ENCODE results near the gene SLC12A9. TPM values are rescaled to one million over a fixed set of nuclear protein-coding genes. Genes with fewer than 3 reads are reported as not detected.
A peak's percentile ranks its signal among the peaks of the same experiment; 100 is the strongest.

The SLC12A9 gene
- total and polyA plus RNA-seq, 2 donors (not counting 1 experiment from before 2014, with no cell fraction given): 80.0 to 80.1 TPM

DNA sequence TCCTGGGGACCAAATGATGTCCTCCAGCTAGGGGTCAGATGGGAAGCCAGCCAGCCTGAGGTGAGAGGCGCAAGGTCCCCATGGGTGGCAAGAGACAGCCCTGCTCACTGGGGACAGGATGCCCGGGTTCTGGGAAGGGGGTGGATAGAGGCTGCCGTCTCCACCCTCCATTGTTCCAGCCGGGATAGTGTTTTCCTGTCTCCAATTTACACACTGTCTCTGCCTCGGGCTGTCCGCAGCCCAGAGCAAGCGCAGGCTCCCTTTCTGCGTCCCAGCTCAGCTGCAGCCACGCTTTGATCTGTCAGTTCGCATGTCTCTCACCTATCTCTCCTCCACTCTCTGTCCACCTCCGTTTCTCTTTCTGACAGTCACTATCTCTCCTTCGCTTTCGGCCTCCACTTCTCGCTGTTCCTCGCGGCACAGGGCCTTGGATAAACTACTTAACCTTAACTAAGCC is 27.3 kb upstream of the SLC12A9 start:
- peaks cover 0 to 54% (median 22%) of the 10 kb centered on the region in 4 experiments for H3K27me3 ChIP-seq (replicated peaks in 1 of 4; ENCODE audit: control extremely low read depth in 1 of 4, control insufficient read depth in 3 of 4, insufficient read depth in 4 of 4, low read length in 3 of 4)
- Mint-ChIP-seq H3K27me3 (peaks cover 35% of the 10 kb centered on the region), H3K27ac (no peak overlapping the region), H3K4me3 (no peak overlapping the region), H3K4me1 (peaks cover 20% of the 10 kb centered on the region), H3K9me3 (ENCODE audit: insufficient read depth) (no peaks in the 10 kb centered on the region)
- H4K20me1 ChIP-seq (ENCODE audit: control insufficient read depth, insufficient read depth, low read length, poor library complexity, severe bottlenecking): no peaks in the 10 kb centered on the region
- CTCF ChIA-PET: interaction anchor here (1.5 kb wide), 1 partner anchor 22 kb away, joined by 3 read pairs; no protein-coding TSS in a partner anchor
- DNase-seq (no peak), ATAC-seq (ENCODE audit: low read depth) (no peak)
- WGBS (ENCODE audit: insufficient coverage): 92% methylated on average over 12 of the region's 16 CpGs
- POLR2A ChIA-PET: interaction anchor here (0.8 kb wide), 1 partner anchor 48 kb away, joined by 7 read pairs; no protein-coding TSS in a partner anchor
- H2AFZ ChIP-seq (ENCODE audit: insufficient read depth, low read depth, low read length, poor library complexity, severe bottlenecking): no peak overlapping the region
- H3K27ac ChIP-seq (ENCODE audit: low read length in 2 of 2): no peak overlapping the region
- no peak overlapping the region for H3K9ac ChIP-seq (ENCODE audit: low read length)
- H3K4me2 ChIP-seq (replicated peaks; ENCODE audit: low read depth, low read length, poor library complexity, severe bottlenecking): no peak overlapping the region
- peaks cover 0 to 4% (median 0%) of the 10 kb centered on the region in 3 donors for H3K9me3 ChIP-seq (ENCODE audit: control extremely low read depth in 1 of 3, control insufficient read depth in 2 of 3, insufficient read depth in 1 of 3, low read length in 2 of 3)
- H3K4me1 ChIP-seq (ENCODE audit: control insufficient read depth in 2 of 2, insufficient read depth in 2 of 2, low read length in 2 of 2): peaks cover 26 to 27% of the 10 kb centered on the region in 2 donors
- no peaks in the 10 kb centered on the region for H3K79me2 ChIP-seq (ENCODE audit: control insufficient read depth, insufficient read depth, low read length)
- H3K4me3 ChIP-seq (ENCODE audit: control extremely low read depth in 1 of 5, extremely low read depth in 1 of 5, insufficient read depth in 1 of 5, low read depth in 2 of 5, low read length in 4 of 5): no peak overlapping the region
- H3K36me3 ChIP-seq (replicated peaks in 1 of 2; ENCODE audit: control extremely low read depth in 1 of 2, control insufficient read depth in 1 of 2, extremely low read depth in 1 of 2, insufficient read depth in 2 of 2, low read length in 1 of 2): no peaks in the 10 kb centered on the region
- no peak for TF ChIP-seq EZH2 (IDR thresholded peaks at IDR 0.05; ENCODE audit: borderline replicate concordance, insufficient read depth, low read depth, low read length, poor library complexity, severe bottlenecking)
- TF ChIP-seq, protein P1, sequence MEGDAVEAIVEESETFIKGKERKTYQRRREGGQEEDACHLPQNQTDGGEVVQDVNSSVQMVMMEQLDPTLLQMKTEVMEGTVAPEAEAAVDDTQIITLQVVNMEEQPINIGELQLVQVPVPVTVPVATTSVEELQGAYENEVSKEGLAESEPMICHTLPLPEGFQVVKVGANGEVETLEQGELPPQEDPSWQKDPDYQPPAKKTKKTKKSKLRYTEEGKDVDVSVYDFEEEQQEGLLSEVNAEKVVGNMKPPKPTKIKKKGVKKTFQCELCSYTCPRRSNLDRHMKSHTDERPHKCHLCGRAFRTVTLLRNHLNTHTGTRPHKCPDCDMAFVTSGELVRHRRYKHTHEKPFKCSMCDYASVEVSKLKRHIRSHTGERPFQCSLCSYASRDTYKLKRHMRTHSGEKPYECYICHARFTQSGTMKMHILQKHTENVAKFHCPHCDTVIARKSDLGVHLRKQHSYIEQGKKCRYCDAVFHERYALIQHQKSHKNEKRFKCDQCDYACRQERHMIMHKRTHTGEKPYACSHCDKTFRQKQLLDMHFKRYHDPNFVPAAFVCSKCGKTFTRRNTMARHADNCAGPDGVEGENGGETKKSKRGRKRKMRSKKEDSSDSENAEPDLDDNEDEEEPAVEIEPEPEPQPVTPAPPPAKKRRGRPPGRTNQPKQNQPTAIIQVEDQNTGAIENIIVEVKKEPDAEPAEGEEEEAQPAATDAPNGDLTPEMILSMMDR (IDR thresholded peaks at IDR 0.05): no peak
- intact Hi-C loops (cut with micrococcal nuclease): no loop called here

GRCh38 chr7:100825751-100826513 is 26.6 kb upstream of the SLC12A9 start:
- Histone ChIP-seq H2AFZ (ENCODE audit: insufficient read depth, low read depth, low read length, poor library complexity, severe bottlenecking) (no peak overlapping the region), H3K4me1 (ENCODE audit: control insufficient read depth in 2 of 2, insufficient read depth in 2 of 2, low read length in 2 of 2) (peaks cover 26 to 27% of the 10 kb centered on the region in 2 donors), H3K27me3 (replicated peaks in 1 of 4; ENCODE audit: control extremely low read depth in 1 of 4, control insufficient read depth in 3 of 4, insufficient read depth in 4 of 4, low read length in 3 of 4) (peaks cover 0 to 57% (median 22%) of the 10 kb centered on the region in 4 experiments), H3K4me2 (replicated peaks; ENCODE audit: low read depth, low read length, poor library complexity, severe bottlenecking) (peak overlapping the region; percentile 83), H3K9ac (ENCODE audit: low read length) (no peak overlapping the region), H4K20me1 (ENCODE audit: control insufficient read depth, insufficient read depth, low read length, poor library complexity, severe bottlenecking) (no peaks in the 10 kb centered on the region), H3K9me3 (ENCODE audit: control extremely low read depth in 1 of 3, control insufficient read depth in 2 of 3, insufficient read depth in 1 of 3, low read length in 2 of 3) (peaks cover 0 to 4% (median 0%) of the 10 kb centered on the region in 3 donors), H3K36me3 (replicated peaks in 1 of 2; ENCODE audit: control extremely low read depth in 1 of 2, control insufficient read depth in 1 of 2, extremely low read depth in 1 of 2, insufficient read depth in 2 of 2, low read length in 1 of 2) (no peaks in the 10 kb centered on the region), H3K27ac (ENCODE audit: low read length in 2 of 2) (no peak overlapping the region), H3K79me2 (ENCODE audit: control insufficient read depth, insufficient read depth, low read length) (no peaks in the 10 kb centered on the region), H3K4me3 (ENCODE audit: control extremely low read depth in 1 of 5, extremely low read depth in 1 of 5, insufficient read depth in 1 of 5, low read depth in 2 of 5, low read length in 4 of 5) (no peak overlapping the region)
- ChIA-PET CTCF (interaction anchor here (1.5 kb wide), 1 partner anchor 22 kb away, joined by 3 read pairs; no protein-coding TSS in a partner anchor), POLR2A (no interaction called here)
- H3K9me3 Mint-ChIP-seq (ENCODE audit: insufficient read depth): no peaks in the 10 kb centered on the region
- peak overlapping the region; percentile 76 for H3K4me3 Mint-ChIP-seq
- H3K4me1 Mint-ChIP-seq: peaks cover 20% of the 10 kb centered on the region
- DNase-seq: no peak
- H3K27ac Mint-ChIP-seq: peak overlapping the region; percentile 1
- intact Hi-C loops (cut with micrococcal nuclease): no loop called here
- TF ChIP-seq, protein P1 (IDR thresholded peaks at IDR 0.05): no peak
- no peak for TF ChIP-seq EZH2 (IDR thresholded peaks at IDR 0.05; ENCODE audit: borderline replicate concordance, insufficient read depth, low read depth, low read length, poor library complexity, severe bottlenecking)
- 38% methylated on average over 14 of the region's 17 CpGs for WGBS (ENCODE audit: insufficient coverage)
- H3K27me3 Mint-ChIP-seq: peaks cover 41% of the 10 kb centered on the region
- no peak for ATAC-seq (ENCODE audit: low read depth)

All from B cell (primary cell).